T47D (cell line): ENCODE results near the gene HYI.

Source experiments
- DNase-seq, 2 experiments: peaks; one replicate each; pipeline versions ENCODE4 v3.0.0 to v3.0.0-alpha.2; 2011 to 2012; ENCODE audit warnings: low read depth in 1 of 2, low spot score in 1 of 2
- JUND ChIP-seq: IDR thresholded peaks from 2 replicates; pipeline ENCODE4 v1.6.1; 2012; ENCODE audit warnings: low read depth
- in situ Hi-C: cut with HindIII; loops from 2 replicates; pipeline ENCODE4 v1.10.0; 2016; ENCODE audit warnings: low sequenced_read_pairs, low pct_unique_long_range_greater_than_20kb

The HYI gene

DNA sequence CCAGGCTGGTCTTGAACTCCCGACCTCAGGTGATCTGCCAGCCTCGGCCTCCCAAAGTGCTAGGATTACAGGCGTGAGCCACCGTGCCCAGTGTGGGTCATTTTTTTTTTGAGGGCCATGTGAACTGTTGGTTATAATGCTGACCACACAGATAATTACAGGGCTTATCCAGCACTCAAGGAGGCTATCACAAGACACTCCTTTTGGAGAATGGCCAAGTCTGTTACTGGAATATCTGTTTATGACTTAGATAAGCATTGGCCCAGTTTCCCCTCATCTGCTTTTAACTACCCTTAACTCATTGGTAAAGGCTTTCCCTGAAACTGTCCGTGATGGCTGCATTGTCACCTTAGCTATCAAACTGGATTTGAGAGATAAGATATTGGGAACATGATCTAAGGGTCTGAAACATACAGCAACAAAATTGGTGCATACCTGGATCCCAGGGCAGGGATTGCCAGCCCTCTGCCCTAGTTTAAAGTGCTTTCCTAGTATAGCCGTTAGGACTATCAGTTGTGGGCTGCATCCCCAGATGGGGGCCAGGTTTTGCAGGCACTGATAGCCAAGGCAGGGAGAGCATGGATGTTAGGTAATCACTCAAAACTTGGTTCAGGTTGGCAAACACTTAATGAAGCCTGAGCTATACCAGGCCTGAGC lies 48.4 kb downstream of the HYI start:
- TF ChIP-seq JUND = no peak
- in situ Hi-C loops = no loop called here

DNA sequence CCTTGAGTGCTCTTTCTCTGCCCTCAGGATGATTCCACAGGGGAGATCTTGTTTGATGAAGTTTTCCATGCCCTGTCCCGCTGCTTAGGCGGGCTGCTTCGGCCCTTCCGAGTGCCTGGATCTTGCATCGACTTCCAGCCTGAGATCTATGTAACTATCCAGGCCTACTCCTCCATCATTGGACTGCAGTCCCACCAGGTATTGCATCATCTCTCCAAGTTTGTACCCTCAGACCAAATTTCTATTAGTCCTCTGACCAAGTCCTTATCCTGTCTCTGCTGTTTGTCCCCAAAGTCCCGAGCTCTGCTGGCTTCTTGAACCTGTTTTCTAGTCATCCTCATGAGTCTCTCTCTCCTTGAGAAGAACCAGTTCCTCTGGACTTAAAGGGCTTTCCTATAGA lies 49.4 kb downstream of the HYI start:
- no peak for DNase-seq
- in situ Hi-C loops = no loop called here
- TF ChIP-seq JUND = no peak

More for the DNA sequence above, 48.4 kb downstream of the HYI start:
- DNase-seq = no peak

DNA sequence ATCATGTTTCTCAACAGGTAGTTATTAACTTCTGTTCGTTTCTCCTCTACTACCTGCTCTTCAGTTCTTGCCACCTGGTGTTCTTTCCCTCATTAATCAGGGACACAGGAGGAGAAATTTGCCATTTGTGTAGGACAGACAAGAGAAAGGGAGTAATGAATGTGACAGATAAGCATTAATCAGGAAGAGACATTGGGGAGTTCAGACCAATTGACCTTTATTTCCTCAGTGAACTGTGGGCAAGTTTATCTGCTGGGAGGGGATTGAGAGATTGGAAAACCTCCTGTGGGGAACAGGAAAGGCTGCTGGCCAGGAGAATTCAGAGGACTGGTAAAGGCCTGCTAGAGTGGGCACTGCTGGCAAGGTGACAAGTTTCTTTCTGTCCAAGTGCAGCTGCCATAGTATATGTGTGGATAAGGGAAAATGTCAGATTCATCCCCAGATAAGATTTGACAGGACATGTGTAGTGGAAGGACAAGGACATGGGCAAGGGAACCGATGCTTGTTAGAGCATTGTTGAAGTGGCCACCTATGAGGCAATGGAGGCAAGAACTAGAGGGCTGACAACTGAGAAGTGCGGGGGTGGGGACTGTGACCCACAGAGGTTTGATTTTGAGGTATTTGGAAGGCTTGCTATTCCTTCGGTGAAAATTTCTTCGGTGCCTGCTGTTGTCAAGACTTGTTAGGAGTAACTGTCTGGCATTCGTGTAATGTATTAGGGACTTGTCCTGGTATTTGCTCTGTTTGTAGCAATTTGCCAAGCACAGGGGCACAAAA lies 51.5 kb downstream of the HYI start:
- no peak for TF ChIP-seq JUND
- DNase-seq = no peak
- in situ Hi-C loops = no loop called here
